CD8-positive, alpha-beta memory T cell (primary cell): ENCODE measurements around the gene SMARCC1. TPM values are rescaled to one million over a fixed set of nuclear protein-coding genes. Genes with fewer than 3 reads are reported as not detected.

Source experiments
- CTCF ChIA-PET: fragments of 350-600 bp; sonication (Branson Sonifier 250); formaldehyde crosslinking; loops from one replicate; lab custom pipeline; 2021; ENCODE audit warnings: antibody characterized with exemption; lab: Charles Lee
- POLR2A ChIA-PET: fragments of 350-600 bp; sonication (Branson Sonifier 250); formaldehyde crosslinking; loops from one replicate; lab custom pipeline; 2021; ENCODE audit warnings: antibody characterized with exemption; lab: Charles Lee
- DNase-seq, 5 donors: peaks; one replicate each; pipeline versions ENCODE4 v3.0.0 to v3.0.0-alpha.2; 2020 to 2022; ENCODE audit warnings: mixed read lengths in 1 of 5
- H3K27ac ChIP-seq: one replicate; pipeline ENCODE4 v1.7.0; 2013; ENCODE audit warnings: low read depth, mild to moderate bottlenecking, low read length, moderate library complexity
- H3K27me3 ChIP-seq: 2 replicates; pipeline ENCODE4 v1.7.0; 2013; ENCODE audit warnings: low read length, mild to moderate bottlenecking; ENCODE audit not compliant: insufficient read depth, poor library complexity, severe bottlenecking
- H3K36me3 ChIP-seq: 2 replicates; pipeline ENCODE4 v1.7.0; 2013; ENCODE audit warnings: mild to moderate bottlenecking, low read length, moderate library complexity; ENCODE audit not compliant: insufficient read depth
- H3K4me1 ChIP-seq: 2 replicates; pipeline ENCODE4 v1.7.0; 2013; ENCODE audit warnings: mild to moderate bottlenecking, low read length, moderate library complexity; ENCODE audit not compliant: insufficient read depth
- H3K4me3 ChIP-seq: 2 replicates; pipeline ENCODE4 v1.7.0; 2013; ENCODE audit warnings: mild to moderate bottlenecking, low read length
- H3K9me3 ChIP-seq: 2 replicates; pipeline ENCODE4 v1.7.0; 2013; ENCODE audit warnings: mild to moderate bottlenecking, low read length
- H3K27ac Mint-ChIP-seq, 8 donors: one replicate each; pipeline ENCODE4 v1.8.0; 2020 to 2021; ENCODE audit warnings: mixed read lengths in 8 of 8, mild to moderate bottlenecking in 6 of 8, inconsistent platforms in 3 of 8, moderate library complexity in 3 of 8
- H3K27me3 Mint-ChIP-seq, 2 donors: one replicate each; pipeline ENCODE4 v1.8.0; 2020 to 2021; ENCODE audit warnings: mixed read lengths in 2 of 2, mild to moderate bottlenecking in 1 of 2, moderate library complexity in 1 of 2
- H3K36me3 Mint-ChIP-seq, 3 donors: one replicate each; pipeline ENCODE4 v1.8.0; 2020 to 2021; ENCODE audit warnings: mixed read lengths in 3 of 3, inconsistent platforms in 1 of 3, mild to moderate bottlenecking in 1 of 3
- H3K4me1 Mint-ChIP-seq, 3 donors: one replicate each; pipeline ENCODE4 v1.8.0; 2020 to 2021; ENCODE audit warnings: mixed read lengths in 3 of 3, inconsistent platforms in 1 of 3, mild to moderate bottlenecking in 1 of 3
- H3K4me3 Mint-ChIP-seq, 7 donors: one replicate each; pipeline ENCODE4 v1.8.0; 2020 to 2021; ENCODE audit warnings: mixed read lengths in 7 of 7, mild to moderate bottlenecking in 6 of 7, moderate library complexity in 4 of 7, inconsistent platforms in 2 of 7
- H3K9me3 Mint-ChIP-seq, 5 donors: one replicate each; pipeline ENCODE4 v1.8.0; 2020 to 2022; ENCODE audit warnings: mixed read lengths in 5 of 5, mild to moderate bottlenecking in 3 of 5, moderate library complexity in 2 of 5, inconsistent platforms in 1 of 5
- polyA plus RNA-seq: library from polyadenylated mRNA; unstranded; fragments of 300-500 nt; fragmentation: Illumina TruSeq; gene quantifications from one replicate; pipeline ENCODE4 v1.2.3, GENCODE V29; 2021
- total RNA-seq, 2 experiments: library from RNA; stranded (reverse); gene quantifications; one replicate each; pipeline ENCODE4 v1.2.3, GENCODE V29; 2021

The SMARCC1 gene
- total and polyA plus RNA-seq, 3 experiments from 2014 or later: 54.6 to 107 (median 100) TPM

GRCh38 chr3:47714606-47715005, 67.1 kb downstream of the SMARCC1 start:
- Mint-ChIP-seq H3K27ac (peak overlapping the region in 3 of 8 donors; percentile 2 to 27 (median 3)), H3K4me3 (no peak overlapping the region), H3K9me3 (no peaks in the 10 kb centered on the region), H3K36me3 (peaks cover 0 to 73% (median 13%) of the 10 kb centered on the region in 3 donors), H3K4me1 (peaks cover 8 to 13% (median 12%) of the 10 kb centered on the region in 3 donors), H3K27me3 (no peaks in the 10 kb centered on the region)
- ChIA-PET POLR2A (no interaction called here), CTCF (no interaction called here)
- H3K27me3 ChIP-seq: no peaks in the 10 kb centered on the region
- H3K27ac ChIP-seq: no peak overlapping the region
- H3K9me3 ChIP-seq: no peaks in the 10 kb centered on the region
- H3K4me1 ChIP-seq: no peaks in the 10 kb centered on the region
- H3K36me3 ChIP-seq: peaks cover 32% of the 10 kb centered on the region
- H3K4me3 ChIP-seq: no peak overlapping the region
- DNase-seq: no peak

DNA sequence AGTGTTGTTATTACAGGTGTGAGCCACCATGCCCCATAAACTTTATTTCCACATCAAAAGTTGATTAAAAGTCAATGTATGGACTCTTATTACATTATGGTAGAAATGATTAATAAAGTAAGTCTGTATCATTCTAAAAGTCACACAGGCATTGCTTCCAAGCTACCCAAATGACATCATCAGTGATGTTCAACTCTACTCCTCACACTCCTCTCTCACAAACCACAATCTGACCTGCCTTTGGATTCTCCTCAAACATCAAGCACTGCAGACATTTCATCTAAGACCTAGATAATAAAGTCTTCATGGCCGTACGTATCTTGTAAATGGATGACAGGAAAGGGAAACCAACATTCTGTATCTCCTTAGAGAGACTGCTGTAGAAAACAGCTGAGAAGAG, 68.0 kb downstream of the SMARCC1 start:
- Mint-ChIP-seq H3K36me3 (peaks cover 0 to 75% (median 13%) of the 10 kb centered on the region in 3 donors), H3K4me3 (no peak overlapping the region), H3K9me3 (no peaks in the 10 kb centered on the region), H3K4me1 (peaks cover 8 to 13% (median 12%) of the 10 kb centered on the region in 3 donors), H3K27ac (peak overlapping the region in 2 of 8 donors; percentile 22 to 38), H3K27me3 (no peaks in the 10 kb centered on the region)
- DNase-seq: no peak
- H3K4me3 ChIP-seq: no peak overlapping the region
- no peaks in the 10 kb centered on the region for H3K4me1 ChIP-seq
- ChIA-PET POLR2A (no interaction called here), CTCF (no interaction called here)
- no peak overlapping the region for H3K27ac ChIP-seq
- H3K9me3 ChIP-seq: no peaks in the 10 kb centered on the region
- H3K36me3 ChIP-seq: peaks cover 33% of the 10 kb centered on the region
- no peaks in the 10 kb centered on the region for H3K27me3 ChIP-seq

GRCh38 chr3:47712398-47712797, 69.3 kb downstream of the SMARCC1 start:
- no peaks in the 10 kb centered on the region for H3K27me3 ChIP-seq
- peaks cover 35% of the 10 kb centered on the region for H3K36me3 ChIP-seq
- CTCF ChIA-PET: no interaction called here
- H3K27me3 Mint-ChIP-seq: no peaks in the 10 kb centered on the region
- POLR2A ChIA-PET: no interaction called here
- peaks cover 8 to 13% (median 12%) of the 10 kb centered on the region in 3 donors for H3K4me1 Mint-ChIP-seq
- peak overlapping the region in 1 of 8 donors; percentile 28 for H3K27ac Mint-ChIP-seq
- peaks cover 0 to 79% (median 17%) of the 10 kb centered on the region in 3 donors for H3K36me3 Mint-ChIP-seq
- DNase-seq: no peak
- H3K27ac ChIP-seq: no peak overlapping the region
- H3K4me3 Mint-ChIP-seq: no peak overlapping the region
- no peaks in the 10 kb centered on the region for H3K9me3 ChIP-seq
- no peak overlapping the region for H3K4me3 ChIP-seq
- no peaks in the 10 kb centered on the region for H3K9me3 Mint-ChIP-seq
- H3K4me1 ChIP-seq: no peaks in the 10 kb centered on the region

DNA sequence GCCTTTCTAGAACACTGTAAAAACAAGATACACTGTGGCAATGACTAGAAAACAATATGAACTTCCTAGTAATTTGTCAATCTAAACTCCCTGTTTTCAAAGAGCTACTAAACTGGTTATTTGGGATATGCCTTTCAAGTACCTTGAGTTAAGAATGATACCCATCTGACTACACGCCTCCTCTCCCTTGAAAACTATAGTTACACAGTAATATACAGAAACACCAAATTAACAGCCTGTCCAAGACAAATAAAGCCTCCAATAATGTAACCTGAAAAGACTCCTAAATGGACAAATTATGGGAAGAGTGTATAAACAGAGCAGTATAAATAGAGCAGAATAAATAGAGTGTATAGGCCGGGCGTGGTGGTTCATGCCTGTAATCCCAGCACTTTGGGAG, 70.1 kb downstream of the SMARCC1 start:
- no peak for DNase-seq
- POLR2A ChIA-PET: no interaction called here
- Mint-ChIP-seq H3K4me3 (no peak overlapping the region), H3K4me1 (peaks cover 8 to 9% (median 8%) of the 10 kb centered on the region in 3 donors), H3K36me3 (peaks cover 0 to 82% (median 18%) of the 10 kb centered on the region in 3 donors), H3K27ac (no peak overlapping the region), H3K9me3 (no peaks in the 10 kb centered on the region), H3K27me3 (no peaks in the 10 kb centered on the region)
- peaks cover 41% of the 10 kb centered on the region for H3K36me3 ChIP-seq
- no peaks in the 10 kb centered on the region for H3K4me1 ChIP-seq
- H3K27ac ChIP-seq: no peak overlapping the region
- no peaks in the 10 kb centered on the region for H3K27me3 ChIP-seq
- CTCF ChIA-PET: no interaction called here
- H3K9me3 ChIP-seq: no peaks in the 10 kb centered on the region
- no peak overlapping the region for H3K4me3 ChIP-seq

- Histone ChIP-seq H3K4me1 (no peaks in the 10 kb centered on the region), H3K9me3 (no peaks in the 10 kb centered on the region), H3K27ac (no peak overlapping the region), H3K36me3 (peaks cover 45% of the 10 kb centered on the region), H3K27me3 (no peaks in the 10 kb centered on the region), H3K4me3 (no peak overlapping the region)
- Mint-ChIP-seq H3K36me3 (peaks cover 0 to 80% (median 25%) of the 10 kb centered on the region in 3 donors), H3K27ac (no peak overlapping the region), H3K4me3 (no peak overlapping the region), H3K27me3 (peaks cover 0 to 1% of the 10 kb centered on the region in 2 donors), H3K4me1 (no peaks in the 10 kb centered on the region), H3K9me3 (no peaks in the 10 kb centered on the region)
- ChIA-PET POLR2A (no interaction called here), CTCF (interaction anchor here (0.6 to 0.9 kb wide), 2 partner anchors 10 to 38 kb away, joined by 3 read pairs; no protein-coding TSS in a partner anchor)
- DNase-seq: no peak
These were observed 76.3 kb downstream of the SMARCC1 start for GRCh38 chr3:47705391-47705790.

DNA sequence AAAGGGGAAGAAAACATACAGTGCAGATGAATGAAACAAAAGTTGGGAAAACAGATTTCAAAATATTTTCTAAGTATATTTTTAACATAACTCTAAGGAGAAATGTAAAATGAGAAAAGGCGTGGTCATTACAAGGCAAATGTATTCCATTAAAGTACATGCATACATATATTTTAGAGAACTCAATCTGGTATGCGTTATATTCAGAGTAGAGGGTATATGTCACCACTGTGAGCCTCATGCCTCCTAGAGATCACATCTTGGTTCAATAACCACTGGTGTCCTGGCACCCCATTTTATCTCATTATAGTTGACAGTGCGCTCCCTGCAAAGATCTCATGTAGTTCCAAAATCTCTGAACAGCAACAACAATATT, 77.5 kb downstream of the SMARCC1 start:
- ChIA-PET POLR2A (no interaction called here), CTCF (no interaction called here)
- Mint-ChIP-seq H3K36me3 (peaks cover 0 to 78% (median 25%) of the 10 kb centered on the region in 3 donors), H3K27ac (peak overlapping the region in 1 of 8 donors; percentile 4), H3K4me3 (no peak overlapping the region), H3K27me3 (peaks cover 0 to 1% of the 10 kb centered on the region in 2 donors), H3K4me1 (no peaks in the 10 kb centered on the region), H3K9me3 (no peaks in the 10 kb centered on the region)
- Histone ChIP-seq H3K4me1 (no peaks in the 10 kb centered on the region), H3K36me3 (peaks cover 38% of the 10 kb centered on the region), H3K27me3 (no peaks in the 10 kb centered on the region), H3K9me3 (no peaks in the 10 kb centered on the region), H3K27ac (no peak overlapping the region), H3K4me3 (no peak overlapping the region)
- no peak for DNase-seq

GRCh38 chr3:47701388-47701787, 80.3 kb downstream of the SMARCC1 start:
- Histone ChIP-seq H3K4me1 (no peaks in the 10 kb centered on the region), H3K9me3 (no peaks in the 10 kb centered on the region), H3K36me3 (peaks cover 28% of the 10 kb centered on the region), H3K27ac (no peak overlapping the region), H3K27me3 (no peaks in the 10 kb centered on the region), H3K4me3 (no peak overlapping the region)
- peaks cover 0 to under 1% of the 10 kb centered on the region in 2 donors for H3K27me3 Mint-ChIP-seq
- H3K36me3 Mint-ChIP-seq: peaks cover 0 to 75% (median 18%) of the 10 kb centered on the region in 3 donors
- H3K4me1 Mint-ChIP-seq: no peaks in the 10 kb centered on the region
- CTCF ChIA-PET: no interaction called here
- POLR2A ChIA-PET: no interaction called here
- no peak for DNase-seq
- H3K9me3 Mint-ChIP-seq: no peaks in the 10 kb centered on the region
- H3K4me3 Mint-ChIP-seq: no peak overlapping the region
- H3K27ac Mint-ChIP-seq: peak overlapping the region in 2 of 8 donors; percentile 35 to 56

GRCh38 chr3:47692158-47692557, 89.5 kb downstream of the SMARCC1 start:
- Histone ChIP-seq H3K4me1 (no peaks in the 10 kb centered on the region), H3K27ac (no peak overlapping the region), H3K9me3 (no peaks in the 10 kb centered on the region), H3K36me3 (peaks cover 40% of the 10 kb centered on the region), H3K4me3 (no peak overlapping the region), H3K27me3 (no peaks in the 10 kb centered on the region)
- ChIA-PET POLR2A (no interaction called here), CTCF (interaction anchor here (1.1 kb wide), 1 partner anchor 97 kb away, joined by 3 read pairs; no protein-coding TSS in a partner anchor)
- Mint-ChIP-seq H3K9me3 (no peaks in the 10 kb centered on the region), H3K4me3 (no peak overlapping the region), H3K4me1 (peaks cover 0 to 4% (median 0%) of the 10 kb centered on the region in 3 donors), H3K27ac (no peak overlapping the region), H3K27me3 (no peaks in the 10 kb centered on the region), H3K36me3 (peaks cover 6 to 88% (median 25%) of the 10 kb centered on the region in 3 donors)
- no peak for DNase-seq
